ENCODE measurements around the gene MTSS2.

Gene MTSS2

DNA sequence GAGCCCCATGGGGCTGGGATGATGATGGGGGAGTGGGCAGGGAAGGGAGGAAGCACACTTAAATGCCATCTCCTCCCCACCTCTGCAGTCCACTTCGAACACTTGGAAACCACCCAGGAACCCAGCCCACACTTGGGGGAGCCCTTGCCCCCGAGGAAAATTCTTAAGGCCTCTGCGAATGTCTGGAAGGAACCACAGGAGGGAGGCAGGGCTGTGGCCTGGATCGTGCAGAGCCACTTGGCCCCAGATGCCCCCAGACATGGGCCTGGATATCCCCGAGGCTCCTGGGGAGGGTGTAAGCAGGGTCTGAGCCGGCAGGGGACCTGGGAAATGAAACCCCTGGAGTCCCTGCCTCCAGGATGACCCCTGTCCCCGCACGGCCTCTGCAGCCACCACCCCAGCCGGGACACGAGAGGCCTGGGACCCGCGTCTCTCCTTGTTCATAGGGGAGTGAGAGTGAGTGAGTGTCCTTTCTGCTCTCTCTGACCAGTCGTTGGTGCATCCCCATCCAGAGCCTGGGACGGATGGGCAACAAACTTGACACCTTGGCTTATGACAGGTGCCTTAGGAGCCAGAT lies 11.8 kb upstream of the MTSS2 start:
- no peak for DNase-seq

DNA sequence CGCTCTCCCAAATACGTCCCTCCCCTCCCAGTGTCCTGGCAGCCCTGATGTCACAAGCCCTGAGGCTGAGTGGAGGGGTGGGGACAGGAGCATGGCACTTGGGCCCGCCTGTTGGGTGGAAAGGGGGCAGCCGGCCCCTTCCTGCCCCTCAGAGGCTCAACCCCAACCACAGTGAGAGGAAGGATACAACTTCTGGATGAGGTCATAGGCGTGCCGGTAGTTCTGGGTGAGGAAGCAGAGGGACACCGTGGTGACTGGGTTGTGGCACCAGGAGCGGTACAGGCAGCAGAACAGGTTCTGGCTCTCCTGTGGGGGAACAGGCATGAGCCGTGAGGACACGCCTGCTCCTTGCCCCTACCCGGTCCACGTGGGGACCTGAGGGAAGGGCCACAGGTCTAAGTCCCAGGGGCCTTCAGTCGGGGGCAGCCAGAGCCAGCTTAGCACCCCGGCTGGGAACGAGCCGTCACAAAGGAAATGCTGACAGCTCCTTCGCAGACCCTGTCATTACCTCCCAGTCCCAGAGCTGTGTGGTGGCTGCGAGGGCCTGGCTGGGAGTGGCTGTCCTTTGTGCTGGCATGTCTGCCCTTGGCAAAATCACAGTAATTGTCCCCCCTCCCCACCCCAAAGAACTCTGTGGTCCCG lies 11.2 kb upstream of the MTSS2 start:
- peak; percentile 59 for DNase-seq

DNA sequence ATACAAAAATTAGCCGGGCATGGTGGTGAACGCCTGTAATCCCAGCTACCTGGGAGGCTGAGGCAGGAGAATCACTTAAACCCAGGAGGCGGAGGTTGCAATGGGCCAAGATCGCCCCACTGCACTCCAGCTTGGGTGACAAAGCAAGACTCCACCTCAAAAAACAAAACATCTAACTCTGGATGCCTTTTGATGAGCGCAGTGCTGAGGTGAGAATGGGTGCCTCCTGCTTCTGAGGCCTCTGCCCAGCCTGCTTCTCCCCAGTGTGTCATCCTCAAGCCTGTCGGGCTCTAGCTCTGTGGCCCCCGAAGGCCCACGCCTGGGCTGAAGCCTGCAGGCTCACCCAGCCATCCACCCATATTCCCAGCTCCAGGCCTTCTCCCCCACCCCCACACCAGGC lies 10.5 kb upstream of the MTSS2 start:
- no peak for DNase-seq

DNA sequence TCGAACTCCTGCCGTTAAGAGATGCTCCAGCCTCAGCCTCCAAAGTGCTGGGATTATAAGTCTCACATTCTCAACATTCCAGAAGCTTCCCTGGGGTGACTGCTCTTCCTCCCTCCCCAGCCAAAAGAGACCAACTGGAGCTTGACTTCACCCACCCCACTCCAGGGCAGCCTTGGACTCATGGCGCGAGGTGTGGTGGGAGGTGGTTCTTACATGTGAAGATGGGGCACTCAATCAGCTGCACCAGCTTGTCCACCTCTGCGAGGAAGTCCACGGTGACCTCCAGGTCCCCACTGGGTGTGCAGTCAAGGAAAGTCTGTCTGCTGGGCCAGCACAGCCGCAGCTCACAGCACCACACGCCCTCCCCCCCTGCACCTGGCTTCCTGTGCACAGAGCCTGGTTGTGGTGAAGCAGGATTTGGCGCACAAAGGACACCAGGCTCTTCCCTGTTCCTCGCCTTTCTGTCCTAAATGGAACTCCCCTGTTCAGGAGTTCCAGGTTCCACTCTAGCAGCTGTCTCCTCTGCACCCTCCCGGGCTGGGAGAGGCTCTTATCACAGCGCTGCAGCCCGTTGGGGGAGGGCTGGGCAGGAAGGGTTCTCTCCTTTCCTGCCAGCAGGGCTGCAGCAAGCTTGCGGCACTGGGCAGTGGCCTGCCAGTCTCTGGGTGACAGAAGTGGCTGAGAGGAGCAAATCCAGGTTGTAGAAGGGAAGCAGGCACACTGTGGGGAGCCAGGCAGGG lies 9.6 kb upstream of the MTSS2 start:
- DNase-seq, result peak; percentile 96

DNA sequence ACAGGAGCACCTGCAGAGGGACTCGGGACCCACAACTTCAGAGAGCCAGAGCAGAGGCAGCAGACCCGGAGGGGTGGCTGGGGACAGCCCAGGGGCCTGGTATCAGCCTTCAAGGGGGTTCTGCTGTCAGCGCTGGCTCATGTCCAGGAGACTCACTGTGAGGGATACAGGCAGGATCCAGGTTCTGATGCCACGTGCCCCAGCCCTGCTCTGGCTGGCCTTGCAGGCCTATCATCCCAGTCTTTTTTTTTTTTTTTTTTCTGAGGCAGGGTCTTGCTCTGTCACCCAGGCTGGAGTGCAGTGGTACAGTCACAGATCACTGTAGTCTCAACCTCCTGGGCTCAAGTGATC lies 9.0 kb upstream of the MTSS2 start:
- DNase-seq, result peak; percentile 57

DNA sequence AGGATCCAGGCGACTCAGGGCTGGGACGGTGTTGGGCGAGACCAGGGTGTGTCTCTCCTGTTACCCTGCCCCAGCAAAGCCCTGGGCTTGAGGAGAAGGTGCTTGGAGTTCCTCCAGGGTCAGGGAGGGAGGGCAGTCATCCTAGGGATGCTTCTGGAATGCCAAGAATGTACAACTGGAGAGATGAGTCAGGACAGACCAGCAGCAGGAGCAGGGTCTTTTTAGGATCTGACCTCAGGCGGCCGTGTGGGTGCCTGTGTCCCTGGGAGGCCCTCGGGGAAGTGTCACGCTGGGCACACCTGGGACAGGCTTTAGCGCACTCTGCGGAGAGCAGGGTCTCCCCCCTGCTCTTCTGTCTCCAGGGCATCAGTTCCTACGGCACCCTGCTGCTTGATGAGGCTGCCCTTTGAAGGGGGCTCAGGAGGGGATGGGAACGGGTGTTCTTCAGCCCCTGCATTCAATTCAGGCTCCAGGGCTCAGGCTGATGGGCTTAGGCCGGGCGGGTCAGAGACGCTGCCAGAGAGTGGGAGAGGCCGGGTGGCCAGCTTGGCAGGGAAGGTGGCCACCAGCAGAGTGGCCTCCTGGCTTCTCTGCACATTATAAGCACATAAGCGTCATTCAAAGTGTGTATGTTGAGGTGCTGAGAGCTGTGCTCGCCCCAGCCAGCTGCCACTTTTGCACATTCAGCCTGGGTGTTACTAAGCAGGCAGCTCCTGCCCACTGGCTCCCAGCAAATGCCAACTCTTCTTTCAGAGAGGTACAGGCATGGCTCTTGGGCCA lies 8.4 kb upstream of the MTSS2 start:
- DNase-seq, result no peak

DNA sequence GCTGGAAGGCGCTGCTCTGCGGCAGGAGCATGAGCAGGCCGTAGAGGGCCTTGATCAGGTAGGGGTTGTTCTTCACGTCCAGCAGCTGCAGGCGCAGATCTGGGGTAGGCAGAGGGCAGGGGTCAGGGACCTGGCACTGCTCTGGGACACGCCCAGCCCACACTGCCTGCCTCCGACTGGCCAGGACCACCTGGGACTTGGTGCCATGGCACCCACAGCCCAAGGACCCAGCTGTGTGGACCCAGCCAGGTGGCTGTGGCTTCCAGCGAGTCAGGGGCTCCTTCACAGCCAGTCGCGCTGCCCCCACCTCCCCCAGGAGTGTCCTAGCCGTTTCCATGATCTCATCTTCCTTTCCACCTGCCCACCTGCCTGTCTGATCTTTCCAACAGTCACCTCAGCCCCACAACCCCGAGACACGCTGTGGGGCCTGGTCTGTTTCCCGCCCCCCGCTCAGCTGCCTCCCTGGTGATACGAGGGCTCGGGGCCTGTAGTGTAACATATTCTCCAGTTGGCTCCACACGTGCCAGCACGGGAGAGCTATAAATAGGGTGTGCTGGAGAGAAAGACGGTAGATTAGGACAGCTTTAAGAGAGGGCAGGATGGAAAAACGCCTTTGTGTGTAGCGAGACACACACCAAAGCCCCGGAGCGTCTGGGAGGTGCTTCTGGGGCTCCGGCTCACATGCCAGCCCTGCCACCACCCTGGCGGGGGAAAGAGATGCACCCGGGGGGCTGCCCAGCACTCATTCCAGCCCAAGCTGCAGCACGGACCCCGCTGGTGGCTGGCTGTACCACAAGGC lies 7.2 kb upstream of the MTSS2 start:
- no peak for DNase-seq

DNA sequence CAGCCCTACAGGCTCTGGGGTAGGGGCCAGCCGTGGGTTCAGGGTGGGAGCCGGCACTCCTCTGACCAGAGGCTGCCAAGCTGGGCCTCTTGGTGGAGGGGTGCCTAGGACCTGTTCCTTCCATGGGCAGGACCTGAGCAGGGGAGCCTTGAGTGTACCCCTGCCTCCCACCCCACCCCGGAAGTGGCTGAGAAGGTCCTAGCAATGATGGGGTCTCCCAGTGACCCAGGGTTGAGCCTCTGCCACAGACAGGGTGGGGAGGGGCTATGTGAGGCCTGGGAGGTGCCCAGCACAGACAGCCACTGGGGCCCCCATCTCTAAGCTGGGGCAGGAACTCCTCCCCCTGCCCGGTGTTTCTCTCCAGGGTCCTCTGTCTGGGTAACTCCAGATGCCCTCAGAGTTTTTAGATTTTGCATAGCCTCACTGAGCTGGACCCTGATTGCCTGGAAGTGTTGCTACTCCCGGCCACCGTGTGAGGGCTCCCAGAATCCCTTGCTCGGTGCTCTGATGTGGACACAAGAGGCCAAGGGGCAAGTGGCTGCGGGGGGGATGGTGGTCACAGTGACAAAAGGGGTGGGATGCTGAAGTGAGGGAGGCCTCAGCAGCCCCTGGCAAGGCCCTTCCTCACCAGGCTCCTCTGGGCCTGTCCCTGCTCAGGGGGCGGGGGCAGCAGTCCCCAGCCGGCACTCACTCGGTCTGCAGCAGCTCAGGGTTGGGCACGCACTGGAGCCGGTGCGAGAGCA lies 6.4 kb upstream of the MTSS2 start:
- no peak for DNase-seq

DNA sequence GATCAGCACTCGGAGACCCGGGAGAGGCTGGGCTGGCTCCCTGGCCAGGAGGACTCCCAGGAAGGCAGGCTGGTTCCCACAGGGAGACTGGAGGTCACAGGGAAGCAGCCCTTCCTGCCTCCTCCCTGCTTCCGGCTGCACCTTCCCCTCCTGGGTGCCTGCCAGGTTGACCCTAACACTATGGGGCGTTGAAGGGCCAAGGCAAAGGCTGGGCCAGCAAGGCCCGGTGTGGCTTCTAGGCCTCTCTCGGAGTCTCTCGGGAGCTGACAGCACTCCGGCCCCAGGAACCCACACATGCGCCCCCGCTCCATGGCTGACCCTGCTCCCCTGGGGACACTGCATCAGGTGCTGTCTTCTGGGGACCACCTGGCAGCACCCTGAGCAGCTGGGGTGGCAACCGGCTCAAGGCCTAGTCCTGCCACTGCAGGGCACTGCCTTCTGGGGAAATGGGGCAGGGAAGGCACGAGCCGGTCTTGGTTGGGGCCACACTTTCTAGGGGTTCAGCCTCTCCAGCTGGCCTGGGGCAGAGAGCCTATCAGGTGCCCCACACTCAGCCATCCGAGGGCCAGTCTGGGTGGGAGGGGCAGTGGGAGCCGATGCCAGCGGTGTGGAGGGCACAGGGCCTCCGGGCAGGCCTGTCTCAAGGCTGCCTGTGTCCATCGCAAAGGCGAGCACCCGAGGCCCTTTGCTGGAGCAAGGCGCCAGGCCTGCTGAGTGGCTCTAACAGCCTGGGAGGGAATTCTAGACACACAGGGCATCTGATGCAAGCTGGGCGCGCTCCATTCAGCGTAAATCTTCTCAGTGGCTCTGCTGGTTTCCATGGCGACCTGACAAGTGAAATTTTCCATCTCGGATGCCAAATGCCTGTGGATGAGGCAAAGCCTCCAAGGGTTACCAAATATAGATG lies 5.6 kb upstream of the MTSS2 start:
- DNase-seq, result no peak

DNA sequence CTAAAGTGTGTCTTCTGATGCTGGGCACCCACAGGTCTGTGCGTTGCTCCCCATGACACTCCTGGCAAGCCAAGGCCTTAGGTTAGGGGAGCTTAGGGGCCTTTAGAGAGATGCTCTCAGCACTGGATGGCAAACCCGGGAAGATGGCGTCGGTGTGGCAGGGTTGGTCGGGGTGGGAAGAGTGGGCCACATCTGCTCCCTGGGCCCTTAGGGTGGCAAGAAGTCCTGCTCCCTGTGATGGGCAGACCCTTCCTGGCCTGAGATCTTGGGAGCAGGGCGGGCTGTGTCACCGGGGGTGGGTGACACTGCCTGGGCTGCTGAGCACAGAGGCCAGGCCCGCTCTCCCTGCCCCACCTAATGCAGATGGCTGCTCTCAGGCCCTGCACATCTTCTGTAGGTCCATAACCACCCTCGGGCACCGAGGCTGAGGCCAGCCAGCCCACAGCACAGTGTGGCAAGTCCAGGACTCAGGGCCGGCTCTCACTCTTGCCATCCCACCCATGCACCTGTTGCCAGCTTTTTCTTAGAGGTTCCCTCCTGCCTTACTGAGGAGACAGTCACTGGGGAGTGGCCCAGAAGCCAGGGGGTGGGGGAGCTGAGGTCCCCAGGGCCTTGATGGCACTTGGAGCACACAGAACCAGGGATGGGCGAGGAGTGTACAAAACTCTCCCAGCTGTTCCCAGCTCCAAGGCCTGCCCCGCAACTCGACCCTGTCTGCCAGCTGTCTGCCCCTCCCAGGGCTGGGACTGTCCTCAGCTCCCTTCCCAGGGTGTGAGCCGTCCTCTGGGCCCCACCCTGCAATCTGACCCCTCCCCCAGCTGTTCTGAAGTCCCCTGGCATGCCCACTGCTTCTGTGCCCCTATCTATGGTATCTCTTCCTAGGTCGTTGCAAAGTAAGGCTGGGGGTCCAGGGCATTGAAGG lies 4.4 kb upstream of the MTSS2 start:
- no peak for DNase-seq

DNA sequence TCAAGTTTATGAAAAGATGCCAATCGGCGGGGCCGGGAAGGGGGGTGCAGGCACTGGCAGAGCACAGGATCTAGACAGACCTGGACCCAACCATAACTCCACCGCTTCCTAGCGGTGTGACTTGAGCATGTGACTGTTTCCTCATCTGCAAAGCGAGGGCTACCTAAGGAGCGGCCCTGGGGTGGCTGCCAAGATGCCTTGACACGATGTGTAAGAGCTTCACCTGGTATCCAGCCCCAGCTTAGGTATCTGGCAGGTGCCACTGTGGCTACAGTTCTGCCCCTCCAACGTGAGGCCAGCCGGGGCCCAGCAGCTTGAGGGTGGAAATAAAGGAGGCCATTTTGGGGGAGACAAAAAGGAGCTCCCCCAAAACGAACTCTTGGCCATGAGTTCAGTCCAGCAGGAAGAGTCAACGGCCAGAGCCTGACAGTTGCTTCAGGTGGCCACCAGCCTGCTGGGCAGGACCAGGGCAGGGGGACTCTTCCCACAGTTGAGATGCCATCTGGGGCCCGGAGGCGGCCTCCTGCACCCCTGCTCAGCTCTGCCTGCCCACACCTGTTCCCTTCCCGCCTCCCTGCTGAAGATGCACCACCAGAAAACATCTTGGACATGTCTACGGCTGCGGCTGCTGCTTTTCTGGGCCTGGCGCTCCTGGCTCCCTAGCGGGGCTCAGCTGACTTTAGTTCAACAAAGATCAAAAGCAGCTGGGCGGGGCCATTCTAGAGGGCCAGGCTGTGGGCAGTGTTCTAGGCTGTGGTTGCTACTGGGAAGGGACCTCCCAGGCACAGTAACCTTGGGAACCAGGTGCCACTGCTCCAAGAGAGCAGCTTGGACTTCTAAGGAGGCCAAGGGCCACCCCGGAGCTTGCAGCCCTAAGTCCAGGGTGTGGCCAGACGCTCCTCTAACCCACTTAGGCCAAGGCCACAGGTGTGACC lies 3.4 kb upstream of the MTSS2 start:
- DNase-seq, result peak; percentile 49

DNA sequence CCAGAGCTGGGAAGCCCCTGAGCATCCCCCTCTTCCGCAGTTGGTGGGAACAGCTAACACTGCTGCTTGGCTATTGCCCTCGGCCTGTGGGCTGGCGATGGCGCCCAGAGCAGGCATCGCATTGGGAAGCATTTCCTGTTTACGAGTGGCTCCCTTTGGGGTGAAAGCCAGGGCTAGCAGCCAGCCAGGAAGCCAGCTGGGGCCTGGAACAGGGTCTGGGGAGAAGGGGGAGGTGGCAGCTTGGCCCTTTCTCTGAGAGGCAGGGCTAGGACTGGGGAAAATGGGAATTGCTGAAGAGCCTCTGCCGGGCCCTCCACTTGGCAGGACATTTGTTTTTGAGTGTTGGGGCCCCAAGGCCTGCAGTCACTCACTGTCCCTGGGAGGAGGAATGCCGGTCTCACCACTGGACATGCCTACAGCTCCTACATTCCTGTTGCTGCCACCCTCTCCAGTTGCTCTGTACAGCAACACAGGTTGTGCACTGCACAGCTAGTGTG lies 2.4 kb upstream of the MTSS2 start:
- DNase-seq, result no peak

DNA sequence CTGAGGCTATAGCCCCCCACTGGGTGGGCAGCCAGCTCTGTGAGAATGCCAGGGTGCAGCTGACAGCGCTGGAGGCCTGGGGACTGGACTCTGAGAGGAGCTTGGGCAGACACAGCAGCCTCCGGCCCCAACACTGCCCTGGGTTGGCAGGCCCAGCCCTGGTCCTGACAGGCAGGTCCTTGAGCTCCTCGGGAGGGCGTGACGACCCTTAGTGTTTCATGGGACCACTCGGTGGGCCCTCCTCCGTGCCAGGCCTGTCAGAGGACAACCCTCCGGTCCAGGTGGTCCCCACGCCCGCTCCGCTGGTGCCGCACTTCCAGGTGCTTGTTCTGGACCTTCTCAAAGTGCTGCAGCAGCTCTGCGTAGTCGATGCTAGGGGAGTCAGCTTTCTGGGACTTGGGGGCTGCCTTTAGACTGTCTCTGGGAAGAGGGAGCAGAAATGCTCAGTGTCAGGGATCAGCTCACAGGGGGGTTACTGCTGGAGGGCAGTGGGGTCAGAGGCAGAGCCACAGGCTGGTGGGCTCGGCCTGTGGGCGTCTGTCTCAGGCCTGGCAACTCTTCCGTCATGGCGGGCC lies 1.9 kb upstream of the MTSS2 start:
- DNase-seq, result no peak

DNA sequence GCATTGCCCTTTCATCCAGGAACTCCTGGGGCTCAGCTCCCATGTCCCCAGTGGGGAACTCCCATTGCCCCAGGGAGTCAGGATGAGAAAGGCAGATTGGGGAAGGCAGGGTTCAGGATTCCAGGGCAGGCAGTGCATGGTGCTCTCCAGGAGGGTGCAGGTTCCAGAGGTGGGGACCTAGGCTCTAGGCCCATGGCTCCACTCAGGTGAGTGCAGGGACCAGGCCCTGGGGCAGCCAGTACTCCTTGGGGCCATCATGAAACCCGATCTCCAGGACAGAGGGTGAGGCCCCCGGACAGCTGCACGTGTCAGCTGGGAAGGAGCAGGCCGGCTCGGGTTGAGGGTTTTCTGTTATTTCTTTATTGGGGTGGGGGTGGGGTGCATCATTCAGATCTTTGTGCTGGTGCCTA lies 1.3 kb upstream of the MTSS2 start:
- no peak for DNase-seq

DNA sequence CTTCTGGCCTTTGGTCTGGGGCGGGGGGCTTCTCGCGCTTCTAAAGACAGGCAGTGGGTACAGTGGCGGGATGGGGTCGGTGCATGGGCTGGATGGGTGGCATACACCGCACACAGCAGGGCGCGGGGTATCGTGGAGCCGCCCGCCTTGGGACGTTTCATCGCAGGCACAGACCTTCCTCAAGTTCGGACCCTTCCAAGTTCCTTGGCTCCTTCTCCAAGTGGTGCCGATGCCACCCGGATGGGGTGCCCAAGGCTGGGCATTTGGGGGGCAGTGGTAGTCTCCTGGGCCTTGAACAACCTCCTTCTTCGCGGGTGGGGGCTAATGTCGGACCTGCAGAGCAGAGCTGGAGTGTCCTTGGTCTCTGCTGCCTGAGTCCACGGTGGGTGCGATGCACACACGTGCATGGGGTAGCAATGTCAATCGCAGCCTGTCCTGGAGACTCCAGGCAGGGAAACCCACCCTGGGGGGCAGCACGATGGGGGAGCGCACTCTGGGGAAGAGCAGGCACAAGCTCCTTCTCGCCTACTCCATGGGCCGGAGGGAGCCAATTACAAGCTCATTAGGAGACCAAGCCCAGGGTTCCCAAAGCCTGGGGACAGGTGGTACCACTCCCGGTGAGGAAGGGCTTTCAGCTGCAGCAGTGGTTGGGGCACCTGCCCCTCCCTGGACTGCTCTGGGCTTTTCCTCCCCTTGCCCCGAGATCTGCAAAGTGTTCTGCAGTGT lies 686 bp upstream of the MTSS2 start:
- DNase-seq, result no peak

DNA sequence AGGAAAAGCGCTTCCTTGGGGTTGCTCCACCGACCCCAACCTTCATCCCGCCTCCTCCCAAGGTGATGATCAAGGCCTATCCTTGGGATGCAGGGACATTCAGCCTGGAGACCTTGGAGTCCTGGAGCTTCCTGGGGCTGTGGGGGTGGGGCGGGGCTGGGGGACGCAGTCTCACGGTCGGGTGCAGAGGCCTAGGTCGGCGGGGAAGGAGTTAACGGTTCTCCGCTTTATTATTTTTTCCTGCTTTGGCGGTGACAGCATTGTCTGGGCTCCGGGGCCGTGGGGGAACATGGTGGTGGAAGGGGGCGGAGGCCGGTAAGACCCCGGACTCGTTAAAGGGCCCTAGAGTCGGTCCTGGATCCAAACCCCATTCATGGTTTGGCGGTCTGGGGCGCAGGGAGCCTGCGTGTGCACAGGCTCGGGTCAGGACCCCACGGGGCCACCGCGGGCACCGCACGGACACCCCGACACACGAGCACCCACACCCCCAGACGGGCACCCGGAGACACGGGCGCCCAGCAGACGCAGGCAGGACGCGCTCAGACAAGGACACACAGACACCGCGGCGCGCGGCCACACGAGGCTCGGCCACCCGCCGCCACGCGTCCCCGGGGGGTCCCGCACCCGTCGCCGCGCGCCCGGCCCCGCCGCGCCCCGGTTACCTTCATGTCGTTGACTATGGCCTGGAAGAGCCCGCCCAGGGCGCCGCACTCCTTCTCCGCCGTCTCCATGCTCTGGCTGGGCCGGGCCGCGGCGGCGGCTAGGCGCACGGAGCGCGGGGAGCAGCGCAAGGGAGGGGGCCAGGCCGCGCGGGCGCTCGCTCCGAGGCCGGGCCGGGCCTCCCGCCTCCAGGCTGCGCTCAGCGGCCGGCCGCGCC lies 554 bp downstream of the MTSS2 start:
- peak; percentile 16 for DNase-seq
